ENCODE measurements around the gene ZNF341. TPM values are rescaled to one million over a fixed set of nuclear protein-coding genes. Genes with fewer than 3 reads are reported as not detected.

Gene ZNF341
- total and polyA plus RNA-seq, 9 of the 15 experiments (the other 6 are each of a cell fraction or from before 2014, with no cell fraction given) = 0.08 to 2.6 (median 1.0) TPM

DNA sequence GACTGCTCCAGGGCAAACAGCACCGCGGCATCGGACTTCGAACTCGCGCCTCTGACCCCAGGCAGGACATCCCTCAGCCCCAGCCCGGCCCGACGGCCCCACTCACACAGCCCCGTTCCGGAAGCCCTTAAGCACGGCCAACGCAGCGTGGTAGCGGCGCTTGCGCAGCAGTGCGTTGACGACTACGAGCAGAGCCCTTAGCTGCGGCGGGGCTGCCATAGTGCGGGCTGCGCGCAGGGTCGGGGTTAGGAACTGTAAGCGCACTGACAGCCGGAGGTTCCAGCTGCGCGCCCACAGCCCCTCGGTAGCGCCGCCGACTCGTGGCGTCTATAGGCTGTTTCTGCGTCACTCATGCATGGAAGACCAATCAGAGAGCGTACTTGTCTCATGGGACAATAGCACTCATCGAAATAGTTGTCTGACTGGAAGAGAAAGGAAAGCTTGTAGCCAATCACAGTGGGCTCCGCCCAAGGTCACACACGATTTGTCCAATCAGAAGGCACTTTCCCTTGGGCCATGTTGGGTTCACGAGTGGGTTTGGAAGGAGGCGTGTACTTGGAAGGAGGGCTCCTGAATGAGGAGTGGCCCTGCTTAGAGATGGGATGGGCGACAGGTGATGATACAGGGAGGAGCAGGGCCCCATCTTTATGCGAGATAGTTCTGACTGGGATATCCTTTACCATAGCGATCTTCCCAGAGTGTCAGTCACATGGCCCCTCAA lies 11.6 kb upstream of the ZNF341 start, which contains the start of gene PXMP4 (continued):
- TF ChIP-seq MITF (IDR thresholded peaks at IDR 0.05) (no peak), SMARCA5 (IDR thresholded peaks at IDR 0.05) (no peak), NUFIP1 (IDR thresholded peaks at IDR 0.05; ENCODE audit: partially characterized antibody) (no peak), STAT5A (IDR thresholded peaks at IDR 0.05; ENCODE audit: borderline replicate concordance, low read length) (no peak), SMC3 (conservative IDR thresholded peaks at IDR 0.05; ENCODE audit: insufficient read depth, low read depth, low read length) (no peak), BHLHE40 (IDR thresholded peaks at IDR 0.05; ENCODE audit: low read length) (peak; percentile 52), RHOXF2B (CRISPR knock-in tag; conservative IDR thresholded peaks at IDR 0.05) (no peak), ZNF175 (CRISPR knock-in tag; IDR thresholded peaks at IDR 0.05; ENCODE audit: low read depth) (no peak), ZNF3 (CRISPR knock-in tag; IDR thresholded peaks at IDR 0.05) (no peak), SREBF2 (CRISPR knock-in tag; IDR thresholded peaks at IDR 0.05) (no peak), TEAD4 (IDR thresholded peaks at IDR 0.05; ENCODE audit: low read length) (no peak), TEAD4 (CRISPR knock-in tag; IDR thresholded peaks at IDR 0.05; ENCODE audit: borderline replicate concordance) (no peak), GATAD2A (IDR thresholded peaks at IDR 0.05) (no peak), MTF1 (CRISPR knock-in tag; IDR thresholded peaks at IDR 0.05; ENCODE audit: borderline replicate concordance) (no peak), MCM7 (IDR thresholded peaks at IDR 0.05) (no peak), ZC3H8 (IDR thresholded peaks at IDR 0.05) (no peak), ETS1 (conservative IDR thresholded peaks at IDR 0.05; ENCODE audit: control insufficient read depth, low read depth, low read length) (no peak; the same call in 1 of the 2 replicates), U2AF1 (optimal IDR thresholded peaks at IDR 0.05; ENCODE audit: low read depth, low read length) (no peak), ZNF57 (CRISPR knock-in tag; IDR thresholded peaks at IDR 0.05) (no peak), NFE2L1 (tag; IDR thresholded peaks at IDR 0.05; ENCODE audit: borderline replicate concordance, low read depth) (no peak), THRB (CRISPR knock-in tag; conservative IDR thresholded peaks at IDR 0.05) (no peak)
- TF ChIP-seq, protein P1, sequence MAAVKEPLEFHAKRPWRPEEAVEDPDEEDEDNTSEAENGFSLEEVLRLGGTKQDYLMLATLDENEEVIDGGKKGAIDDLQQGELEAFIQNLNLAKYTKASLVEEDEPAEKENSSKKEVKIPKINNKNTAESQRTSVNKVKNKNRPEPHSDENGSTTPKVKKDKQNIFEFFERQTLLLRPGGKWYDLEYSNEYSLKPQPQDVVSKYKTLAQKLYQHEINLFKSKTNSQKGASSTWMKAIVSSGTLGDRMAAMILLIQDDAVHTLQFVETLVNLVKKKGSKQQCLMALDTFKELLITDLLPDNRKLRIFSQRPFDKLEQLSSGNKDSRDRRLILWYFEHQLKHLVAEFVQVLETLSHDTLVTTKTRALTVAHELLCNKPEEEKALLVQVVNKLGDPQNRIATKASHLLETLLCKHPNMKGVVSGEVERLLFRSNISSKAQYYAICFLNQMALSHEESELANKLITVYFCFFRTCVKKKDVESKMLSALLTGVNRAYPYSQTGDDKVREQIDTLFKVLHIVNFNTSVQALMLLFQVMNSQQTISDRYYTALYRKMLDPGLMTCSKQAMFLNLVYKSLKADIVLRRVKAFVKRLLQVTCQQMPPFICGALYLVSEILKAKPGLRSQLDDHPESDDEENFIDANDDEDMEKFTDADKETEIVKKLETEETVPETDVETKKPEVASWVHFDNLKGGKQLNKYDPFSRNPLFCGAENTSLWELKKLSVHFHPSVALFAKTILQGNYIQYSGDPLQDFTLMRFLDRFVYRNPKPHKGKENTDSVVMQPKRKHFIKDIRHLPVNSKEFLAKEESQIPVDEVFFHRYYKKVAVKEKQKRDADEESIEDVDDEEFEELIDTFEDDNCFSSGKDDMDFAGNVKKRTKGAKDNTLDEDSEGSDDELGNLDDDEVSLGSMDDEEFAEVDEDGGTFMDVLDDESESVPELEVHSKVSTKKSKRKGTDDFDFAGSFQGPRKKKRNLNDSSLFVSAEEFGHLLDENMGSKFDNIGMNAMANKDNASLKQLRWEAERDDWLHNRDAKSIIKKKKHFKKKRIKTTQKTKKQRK (IDR thresholded peaks at IDR 0.05; ENCODE audit: borderline replicate concordance, low read depth, low read length) = peak; percentile 91; the same call in 1 of the 2 replicates
- TF ChIP-seq, protein P2, sequence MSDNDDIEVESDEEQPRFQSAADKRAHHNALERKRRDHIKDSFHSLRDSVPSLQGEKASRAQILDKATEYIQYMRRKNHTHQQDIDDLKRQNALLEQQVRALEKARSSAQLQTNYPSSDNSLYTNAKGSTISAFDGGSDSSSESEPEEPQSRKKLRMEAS (CRISPR knock-in tag; IDR thresholded peaks at IDR 0.05) = peak; percentile 92

Data from K562 (cell line).